IPS-NIHi7 (cell line): ENCODE results near the gene AXL.
"Not testable (repeated sequence)": the region's sequence is repeated elsewhere in the genome, so short reads cannot be mapped to it uniquely, and the experiment has no call there.

Experiments used
- DNase-seq: peaks from one replicate; pipeline ENCODE4 v3.0.0; 2012; ENCODE audit warnings: mixed read lengths; ENCODE audit errors: extremely low spot score

The AXL gene

GRCh38 chr19:41206926-41207750 lies 11.9 kb upstream of the AXL start:
- DNase-seq: no peak

GRCh38 chr19:41214161-41214560 lies 4.9 kb upstream of the AXL start:
- DNase-seq: no peak

- no peak for DNase-seq
These were observed 1.3 kb upstream of the AXL start for GRCh38 chr19:41217741-41218140.

- no peak for DNase-seq
These were observed 791 bp upstream of the AXL start for GRCh38 chr19:41218249-41218614.

- DNase-seq: no peak
These were observed 1.0 kb downstream of the AXL start for GRCh38 chr19:41219924-41220567.

- DNase-seq: no peak
These were observed 1.8 kb downstream of the AXL start for GRCh38 chr19:41220811-41221210.

- no peak for DNase-seq
These were observed 2.6 kb downstream of the AXL start for GRCh38 chr19:41221514-41222205.

- no peak for DNase-seq
These were observed 3.2 kb downstream of the AXL start for GRCh38 chr19:41222240-41222639.

- DNase-seq: peak; percentile 78
These were observed 4.6 kb downstream of the AXL start for GRCh38 chr19:41223431-41224234.

- no peak for DNase-seq
These were observed 5.6 kb downstream of the AXL start for GRCh38 chr19:41224632-41225031.

GRCh38 chr19:41225238-41226052 lies 6.4 kb downstream of the AXL start:
- DNase-seq: peak; percentile 66

- DNase-seq: peak; percentile 70
These were observed 7.2 kb downstream of the AXL start for GRCh38 chr19:41226053-41226873.

GRCh38 chr19:41226874-41227390 lies 7.9 kb downstream of the AXL start:
- DNase-seq: no peak

GRCh38 chr19:41228486-41228885 lies 9.5 kb downstream of the AXL start:
- DNase-seq: no peak

- not testable (repeated sequence) for DNase-seq
These were observed 10.3 kb downstream of the AXL start for GRCh38 chr19:41229338-41229737.

- DNase-seq: no peak
These were observed 11.2 kb downstream of the AXL start for GRCh38 chr19:41230067-41230857.

- DNase-seq: no peak
These were observed 13.7 kb downstream of the AXL start for GRCh38 chr19:41232686-41233085.

GRCh38 chr19:41233748-41234240 lies 14.8 kb downstream of the AXL start:
- DNase-seq: no peak
